C4-2B (cell line): Measurements from ENCODE around the gene DCDC2C.

Experiments
- H3K27ac ChIP-seq: fragments of 450-650 bp; 2 replicates; pipeline ENCODE4 v1.5.1; 2017
- CTCF ChIP-seq: fragments of 450-650 bp; conservative IDR thresholded peaks from 2 replicates; pipeline ENCODE4 v1.5.1; 2017; ENCODE audit warnings: mild to moderate bottlenecking
- ZFX ChIP-seq: fragments of 450-650 bp; IDR thresholded peaks from 2 replicates; pipeline ENCODE4 v1.6.1; 2017

The DCDC2C gene

DNA sequence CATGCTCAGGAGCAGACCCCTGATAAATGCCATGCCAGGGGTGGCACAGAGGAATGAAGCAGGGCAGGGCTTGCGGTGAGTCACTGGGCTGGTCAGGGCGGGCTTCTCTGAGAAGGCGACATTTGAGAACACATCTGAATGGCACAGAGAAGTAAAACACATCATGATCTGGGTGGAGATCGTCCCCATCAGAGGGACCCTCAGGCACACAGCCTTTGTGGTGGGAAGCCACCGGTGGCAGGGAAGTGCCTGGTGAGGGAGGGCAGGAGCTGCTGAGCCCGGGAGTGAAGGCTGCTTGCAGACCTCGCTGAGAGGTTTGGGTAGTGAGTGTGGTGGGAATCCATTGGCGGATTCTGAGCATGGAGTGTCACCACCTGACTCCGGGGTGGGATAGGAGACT lies 44.5 kb downstream of the DCDC2C start:
- H3K27ac ChIP-seq = no peak overlapping the region
- TF ChIP-seq CTCF = no peak
- no peak for TF ChIP-seq ZFX

DNA sequence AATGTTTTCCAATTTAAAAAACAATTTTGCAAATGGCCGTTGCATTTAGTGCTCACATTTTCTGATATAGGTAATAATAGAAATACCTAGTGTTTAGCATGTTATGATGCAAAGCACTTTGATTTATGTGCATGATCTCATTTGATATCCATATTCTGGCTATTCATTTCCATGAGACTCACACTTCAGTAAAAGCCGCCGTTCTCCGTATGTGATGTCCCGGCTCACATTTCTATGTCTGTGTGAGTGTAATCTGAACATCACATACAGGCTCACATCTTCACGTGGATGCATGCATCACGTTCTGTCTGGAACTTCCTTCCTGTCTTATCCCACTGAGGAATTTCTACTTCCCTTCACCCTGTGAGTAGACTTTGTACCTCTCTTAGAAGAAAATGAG lies 45.8 kb downstream of the DCDC2C start:
- TF ChIP-seq ZFX (no peak), CTCF (no peak)

DNA sequence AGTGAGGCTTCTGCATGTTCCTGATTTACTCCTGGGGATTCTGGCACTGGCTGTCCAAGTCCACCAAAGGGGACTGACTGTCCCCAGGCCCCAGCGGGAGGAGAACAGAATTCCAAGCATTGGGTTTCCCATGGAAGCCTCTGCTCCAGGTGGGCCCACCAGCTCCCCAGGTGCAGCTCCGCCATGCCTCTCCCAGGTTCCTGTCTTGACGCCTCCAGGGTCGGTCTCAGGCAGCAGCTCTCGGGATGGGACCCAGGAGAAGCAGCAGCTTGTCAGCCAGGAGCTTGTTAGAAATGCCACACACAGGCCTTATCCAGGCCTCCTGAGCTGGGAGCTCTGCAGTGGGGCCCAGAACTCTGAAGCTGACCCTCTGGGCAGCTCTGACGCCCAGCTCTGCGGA lies 47.9 kb downstream of the DCDC2C start:
- no peak for TF ChIP-seq ZFX
- TF ChIP-seq CTCF = no peak

More for the DNA sequence above, 45.8 kb downstream of the DCDC2C start:
- H3K27ac ChIP-seq = no peak overlapping the region

DNA sequence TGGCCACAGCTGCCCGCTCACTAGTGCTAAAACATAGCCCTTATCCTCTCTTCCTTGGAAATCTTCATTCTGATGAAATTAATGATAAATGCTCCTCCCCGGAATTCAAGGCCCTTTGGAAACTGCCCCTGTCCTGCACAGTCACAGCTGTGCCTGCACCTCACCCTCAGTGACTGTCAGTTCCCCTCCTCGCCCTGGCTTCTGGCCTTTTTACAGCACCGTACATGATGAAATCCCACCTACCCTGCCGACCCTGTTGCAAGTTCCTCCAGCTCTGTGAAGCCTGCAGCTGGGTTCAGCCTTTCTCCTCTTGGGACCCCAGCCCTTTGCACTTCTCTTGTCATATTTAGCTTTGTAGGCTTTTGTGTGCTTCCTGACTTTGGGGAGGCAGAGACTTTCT lies 48.4 kb downstream of the DCDC2C start:
- TF ChIP-seq ZFX = no peak
- TF ChIP-seq CTCF = no peak
- no peak overlapping the region for H3K27ac ChIP-seq

More for the DNA sequence above, 47.9 kb downstream of the DCDC2C start:
- H3K27ac ChIP-seq = no peak overlapping the region

DNA sequence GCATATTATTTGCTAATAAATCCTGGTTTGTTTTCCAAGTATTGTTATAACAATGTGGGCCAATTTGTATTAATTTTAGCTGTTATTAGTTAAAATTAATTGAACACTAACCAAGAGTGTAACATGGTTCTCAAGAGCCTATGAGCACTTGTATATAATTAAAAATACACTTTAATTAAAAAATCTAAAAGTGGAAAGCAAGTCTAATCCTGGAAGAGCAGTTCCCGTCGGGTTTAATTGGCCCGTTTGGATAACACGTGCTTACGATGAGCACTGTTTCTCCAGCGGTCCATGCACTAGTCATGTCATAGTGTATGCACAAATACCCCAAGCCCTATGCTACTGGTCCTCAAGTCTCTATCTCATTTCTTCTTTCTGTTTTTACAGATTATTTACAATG lies 49.0 kb downstream of the DCDC2C start:
- H3K27ac ChIP-seq = no peak overlapping the region
- TF ChIP-seq ZFX (no peak), CTCF (no peak)

- H3K27ac ChIP-seq = no peak overlapping the region
- TF ChIP-seq ZFX (no peak), CTCF (no peak)
Observed at GRCh38 chr2:3753561-3753960, 50.2 kb downstream of the DCDC2C start.

DNA sequence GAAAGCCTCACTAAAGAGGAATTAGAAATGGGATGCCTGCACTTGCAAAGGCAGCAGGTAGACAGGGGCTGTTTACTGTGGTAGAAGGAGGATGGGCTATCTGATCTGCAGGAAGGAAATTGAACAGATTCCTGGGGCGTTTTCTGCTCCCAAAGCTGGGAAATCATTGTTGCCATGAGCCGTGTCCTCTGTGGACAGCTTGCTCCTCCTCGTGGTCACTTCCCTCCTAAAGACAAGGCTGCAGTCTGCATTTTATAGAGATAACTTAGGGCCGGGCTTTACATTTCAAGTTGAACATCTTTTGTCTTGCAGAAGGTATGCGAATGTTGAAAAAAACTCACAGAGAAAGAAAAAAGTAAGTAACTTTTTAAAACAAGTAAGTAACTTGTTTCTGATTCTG lies 50.9 kb downstream of the DCDC2C start:
- TF ChIP-seq ZFX = no peak
- TF ChIP-seq CTCF = no peak; the same call in 1 of the 2 replicates
- no peak overlapping the region for H3K27ac ChIP-seq
